ENCODE measurements around the gene MSMP. TPM values are rescaled to one million over a fixed set of nuclear protein-coding genes. Genes with fewer than 3 reads are reported as not detected.

Gene MSMP
- total and polyA plus RNA-seq, 2 experiments from 2014 or later = not detected

DNA sequence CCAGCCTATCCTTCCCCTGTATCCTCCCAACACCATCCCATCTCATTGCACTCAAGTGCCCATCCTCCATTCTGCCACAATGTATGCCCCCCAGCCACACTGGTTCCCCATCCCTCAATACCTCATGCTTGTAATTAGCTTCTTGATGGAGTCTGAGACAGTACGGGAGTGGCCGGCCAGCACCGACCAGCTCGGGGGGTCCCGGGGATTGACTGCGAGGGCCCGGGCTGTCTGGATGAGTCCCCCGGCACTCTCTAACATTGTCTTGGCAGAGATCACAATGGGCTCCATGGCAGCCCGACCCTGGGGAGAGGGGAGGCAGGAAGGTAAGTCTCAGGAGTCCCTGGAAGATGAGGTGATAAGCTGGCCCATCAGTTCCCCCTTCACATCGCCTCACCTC, 47.1 kb downstream of the MSMP start:
- Histone ChIP-seq H3K4me1 (ENCODE audit: low read depth) (no peaks in the 10 kb centered on the region), H3K36me3 (peaks cover 88% of the 10 kb centered on the region), H3K4me3 (no peak overlapping the region)

DNA sequence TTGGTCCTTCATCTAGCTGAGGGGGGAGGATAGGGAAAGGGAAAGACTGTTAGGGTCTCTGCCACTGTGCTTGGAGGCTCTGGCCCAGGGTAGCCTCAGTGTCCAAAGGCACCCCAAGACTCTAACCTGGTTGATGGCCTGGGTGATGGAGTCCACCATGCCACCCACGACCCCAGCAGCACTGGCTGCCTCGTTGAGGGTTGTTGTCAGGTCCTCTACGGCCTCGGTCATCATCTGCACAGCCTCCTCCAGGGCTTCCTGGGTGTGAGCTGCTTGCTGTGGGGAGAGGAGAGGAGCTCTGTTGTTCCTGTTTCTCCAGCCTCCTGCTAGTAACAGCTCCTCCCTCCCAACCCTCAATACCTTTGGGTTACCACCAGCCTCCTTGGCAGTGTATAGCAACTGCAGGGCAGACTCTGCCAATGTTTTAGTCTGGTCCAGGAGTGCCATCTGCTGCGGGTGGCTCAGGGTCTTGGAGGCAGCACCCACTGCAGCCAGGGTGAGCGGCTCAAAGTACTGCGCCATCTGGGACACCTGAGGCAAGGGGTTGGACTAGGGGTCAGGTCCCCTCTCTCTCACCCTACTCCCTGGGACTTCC, 48.1 kb downstream of the MSMP start:
- no peak for DNase-seq (ENCODE audit: low read depth in 1 of 2, low spot score in 1 of 2)
- no peaks in the 10 kb centered on the region for H3K4me1 ChIP-seq (ENCODE audit: low read depth)
- peaks cover 86% of the 10 kb centered on the region for H3K36me3 ChIP-seq
- no peak overlapping the region for H3K4me3 ChIP-seq
- no peaks in the 10 kb centered on the region for H3K9me3 ChIP-seq (ENCODE audit: low read depth)
- no peak overlapping the region for H3K27ac ChIP-seq
- no peaks in the 10 kb centered on the region for H3K27me3 ChIP-seq
- TF ChIP-seq, protein P1, sequence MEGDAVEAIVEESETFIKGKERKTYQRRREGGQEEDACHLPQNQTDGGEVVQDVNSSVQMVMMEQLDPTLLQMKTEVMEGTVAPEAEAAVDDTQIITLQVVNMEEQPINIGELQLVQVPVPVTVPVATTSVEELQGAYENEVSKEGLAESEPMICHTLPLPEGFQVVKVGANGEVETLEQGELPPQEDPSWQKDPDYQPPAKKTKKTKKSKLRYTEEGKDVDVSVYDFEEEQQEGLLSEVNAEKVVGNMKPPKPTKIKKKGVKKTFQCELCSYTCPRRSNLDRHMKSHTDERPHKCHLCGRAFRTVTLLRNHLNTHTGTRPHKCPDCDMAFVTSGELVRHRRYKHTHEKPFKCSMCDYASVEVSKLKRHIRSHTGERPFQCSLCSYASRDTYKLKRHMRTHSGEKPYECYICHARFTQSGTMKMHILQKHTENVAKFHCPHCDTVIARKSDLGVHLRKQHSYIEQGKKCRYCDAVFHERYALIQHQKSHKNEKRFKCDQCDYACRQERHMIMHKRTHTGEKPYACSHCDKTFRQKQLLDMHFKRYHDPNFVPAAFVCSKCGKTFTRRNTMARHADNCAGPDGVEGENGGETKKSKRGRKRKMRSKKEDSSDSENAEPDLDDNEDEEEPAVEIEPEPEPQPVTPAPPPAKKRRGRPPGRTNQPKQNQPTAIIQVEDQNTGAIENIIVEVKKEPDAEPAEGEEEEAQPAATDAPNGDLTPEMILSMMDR (IDR thresholded peaks at IDR 0.05; ENCODE audit: low read depth, low read length) = no peak

More for the DNA sequence above, 47.1 kb downstream of the MSMP start:
- Histone ChIP-seq H3K9me3 (ENCODE audit: low read depth) (no peaks in the 10 kb centered on the region), H3K27me3 (no peaks in the 10 kb centered on the region), H3K27ac (no peak overlapping the region)
- TF ChIP-seq, protein P1 (IDR thresholded peaks at IDR 0.05; ENCODE audit: low read depth, low read length) = no peak
- no peak for DNase-seq (ENCODE audit: low read depth in 1 of 2, low spot score in 1 of 2)

DNA sequence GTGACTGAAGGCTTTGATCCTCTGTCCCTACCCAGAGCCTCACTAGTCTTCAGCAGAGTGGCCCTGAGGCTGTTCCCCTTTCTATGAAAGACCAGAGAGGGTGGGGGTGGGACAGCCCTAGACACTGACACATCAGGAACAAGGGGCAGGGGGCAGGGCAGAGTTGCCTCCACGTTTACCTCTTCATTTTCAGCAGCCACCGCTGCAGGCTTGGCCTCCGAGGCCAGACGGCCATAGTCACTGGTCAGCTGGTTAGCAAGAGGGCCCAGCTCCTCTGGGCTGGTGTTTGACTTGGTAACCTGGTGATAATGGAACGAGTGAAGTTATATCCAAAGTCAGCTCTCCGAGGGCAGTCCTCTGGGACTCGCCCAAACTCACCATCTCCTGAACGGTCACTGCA, 48.7 kb downstream of the MSMP start:
- no peak for DNase-seq (ENCODE audit: low read depth in 1 of 2, low spot score in 1 of 2)
- TF ChIP-seq, protein P1 (IDR thresholded peaks at IDR 0.05; ENCODE audit: low read depth, low read length) = no peak

DNA sequence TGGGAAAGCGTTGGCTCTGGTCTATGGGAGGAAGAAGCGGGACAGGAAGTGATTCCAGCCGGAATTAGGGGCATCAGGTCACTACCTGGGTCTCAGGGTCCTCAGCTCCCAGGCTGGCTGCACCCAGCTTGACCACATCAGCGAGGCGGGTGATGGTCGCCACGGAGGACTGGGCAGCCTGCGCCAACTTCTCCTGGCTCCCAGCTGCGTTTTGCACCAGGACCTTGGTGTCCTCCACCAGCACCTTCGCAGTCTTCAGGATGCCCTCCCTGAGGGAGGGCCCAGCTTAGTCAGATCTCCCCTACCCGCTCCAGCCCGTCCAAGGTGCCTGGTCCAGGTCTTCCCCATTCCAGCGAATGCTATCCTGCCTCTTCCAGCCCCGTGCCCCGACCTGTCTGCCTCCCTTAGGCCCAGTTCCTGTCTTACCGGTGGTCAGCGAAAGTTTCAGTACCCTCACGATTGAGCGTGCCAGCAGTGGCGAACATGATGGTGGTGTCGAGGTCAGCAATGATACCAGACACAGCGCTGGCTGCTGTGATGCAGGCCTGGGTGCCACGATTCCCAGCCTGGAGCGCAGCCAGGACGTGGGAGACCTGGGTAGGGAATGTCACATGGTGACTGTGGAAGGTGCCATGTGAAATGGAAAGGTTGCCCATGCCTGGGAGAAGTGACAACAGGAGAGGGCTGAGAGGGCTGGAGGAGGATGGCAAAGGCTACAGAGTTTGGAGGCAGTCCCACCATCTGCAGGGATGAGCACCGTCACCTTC, 50.0 kb downstream of the MSMP start:
- Histone ChIP-seq H3K36me3 (peaks cover 95% of the 10 kb centered on the region), H3K4me1 (ENCODE audit: low read depth) (no peaks in the 10 kb centered on the region), H3K4me3 (no peak overlapping the region), H3K27ac (no peak overlapping the region), H3K9me3 (ENCODE audit: low read depth) (no peaks in the 10 kb centered on the region), H3K27me3 (no peaks in the 10 kb centered on the region)
- no peak for DNase-seq (ENCODE audit: low read depth in 1 of 2, low spot score in 1 of 2)
- TF ChIP-seq, protein P1 (IDR thresholded peaks at IDR 0.05; ENCODE audit: low read depth, low read length) = no peak

More for the DNA sequence above, 48.7 kb downstream of the MSMP start:
- H3K36me3 ChIP-seq = peaks cover 86% of the 10 kb centered on the region
- H3K4me3 ChIP-seq = no peak overlapping the region
- no peaks in the 10 kb centered on the region for H3K9me3 ChIP-seq (ENCODE audit: low read depth)
- H3K27ac ChIP-seq = no peak overlapping the region
- no peaks in the 10 kb centered on the region for H3K27me3 ChIP-seq
- no peaks in the 10 kb centered on the region for H3K4me1 ChIP-seq (ENCODE audit: low read depth)

Other genes starting within 250 kb of the MSMP start
- 32.4 and 42.5 TPM in 2 replicates for gene TESK1, start 149.0 kb downstream of the MSMP start, total RNA-seq
- 30.3 and 30.8 TPM in 2 replicates for gene TESK1, start 149.0 kb downstream of the MSMP start, polyA plus RNA-seq
- 1.4 and 5.1 TPM in 2 replicates for gene CD72, start 135.9 kb downstream of the MSMP start, total RNA-seq
- gene CD72, start 135.9 kb downstream of the MSMP start, polyA plus RNA-seq = 2.3 and 12.3 TPM in 2 replicates
- not detected in 2 replicates for gene SIT1, start 103.3 kb downstream of the MSMP start, total RNA-seq
- 0.21 and 0.46 TPM in 2 replicates for gene SIT1, start 103.3 kb downstream of the MSMP start, polyA plus RNA-seq
- 6,299 and 17,487 TPM in 2 replicates for gene RMRP, start 96.3 kb downstream of the MSMP start, total RNA-seq
- gene RMRP, start 96.3 kb downstream of the MSMP start, polyA plus RNA-seq = not detected in 2 replicates
- 26.5 and 29.3 TPM in 2 replicates for gene CCDC107, start 96.0 kb downstream of the MSMP start, total RNA-seq
- gene CCDC107, start 96.0 kb downstream of the MSMP start, polyA plus RNA-seq = 68.5 and 75.1 TPM in 2 replicates
- gene ARHGEF39, start 89.1 kb downstream of the MSMP start, total RNA-seq = 1.5 and 12.6 TPM in 2 replicates
- gene ARHGEF39, start 89.1 kb downstream of the MSMP start, polyA plus RNA-seq = 5.6 and 36.9 TPM in 2 replicates
- gene CA9, start 80.3 kb downstream of the MSMP start, total RNA-seq = 2.4 and 3.1 TPM in 2 replicates
- 2.6 and 4.9 TPM in 2 replicates for gene CA9, start 80.3 kb downstream of the MSMP start, polyA plus RNA-seq
- 645 and 899 TPM in 2 replicates for gene TPM2, start 64.4 kb downstream of the MSMP start, total RNA-seq
- 761 and 1,591 TPM in 2 replicates for gene TPM2, start 64.4 kb downstream of the MSMP start, polyA plus RNA-seq
- gene TLN1, start 22.1 kb downstream of the MSMP start, total RNA-seq = 172 and 178 TPM in 2 replicates
- 96.0 and 98.0 TPM in 2 replicates for gene TLN1, start 22.1 kb downstream of the MSMP start, polyA plus RNA-seq
- 45.7 and 51.5 TPM in 2 replicates for gene CREB3, start 21.6 kb downstream of the MSMP start, total RNA-seq
- 62.3 and 84.2 TPM in 2 replicates for gene CREB3, start 21.6 kb downstream of the MSMP start, polyA plus RNA-seq
- 132 and 157 TPM in 2 replicates for gene GBA2, start 5.0 kb downstream of the MSMP start, total RNA-seq
- 135 and 140 TPM in 2 replicates for gene GBA2, start 5.0 kb downstream of the MSMP start, polyA plus RNA-seq
- 24.1 and 30.4 TPM in 2 replicates for gene RGP1, start 5.0 kb downstream of the MSMP start, total RNA-seq
- 17.9 and 21.8 TPM in 2 replicates for gene RGP1, start 5.0 kb downstream of the MSMP start, polyA plus RNA-seq
- 12.5 and 12.6 TPM in 2 replicates for gene NPR2, start 37.3 kb upstream of the MSMP start, total RNA-seq
- gene NPR2, start 37.3 kb upstream of the MSMP start, polyA plus RNA-seq = 13.2 and 16.2 TPM in 2 replicates
- 2.9 and 3.7 TPM in 2 replicates for gene SPAG8, start 58.0 kb upstream of the MSMP start, total RNA-seq
- 4.2 and 6.1 TPM in 2 replicates for gene SPAG8, start 58.0 kb upstream of the MSMP start, polyA plus RNA-seq
- gene HINT2, start 60.8 kb upstream of the MSMP start, total RNA-seq = 48.5 and 83.9 TPM in 2 replicates
- 161 and 177 TPM in 2 replicates for gene HINT2, start 60.8 kb upstream of the MSMP start, polyA plus RNA-seq
- gene FAM221B, start 74.5 kb upstream of the MSMP start, total RNA-seq = not detected in 2 replicates
- gene FAM221B, start 74.5 kb upstream of the MSMP start, polyA plus RNA-seq = 0.57 and 0.66 TPM in 2 replicates
- gene TMEM8B, start 75.0 kb upstream of the MSMP start, total RNA-seq = 15.0 and 17.9 TPM in 2 replicates
- 17.0 and 21.8 TPM in 2 replicates for gene TMEM8B, start 75.0 kb upstream of the MSMP start, polyA plus RNA-seq
- not detected in 2 replicates for gene OR13J1, start 116.1 kb upstream of the MSMP start, total RNA-seq
- not detected in 2 replicates for gene OR13J1, start 116.1 kb upstream of the MSMP start, polyA plus RNA-seq
- gene HRCT1, start 151.9 kb upstream of the MSMP start, total RNA-seq = not detected in 2 replicates
- not detected in 2 replicates for gene HRCT1, start 151.9 kb upstream of the MSMP start, polyA plus RNA-seq
- 0.07 and 0.09 TPM in 2 replicates for gene SPAAR, start 155.2 kb upstream of the MSMP start, total RNA-seq
- gene SPAAR, start 155.2 kb upstream of the MSMP start, polyA plus RNA-seq = 0.15 TPM in 1 of 2 replicates, not detected in the other
- gene OR2S2, start 203.9 kb upstream of the MSMP start, total RNA-seq = not detected in 2 replicates
- not detected in 2 replicates for gene OR2S2, start 203.9 kb upstream of the MSMP start, polyA plus RNA-seq